Gastroesophageal sphincter (tissue), 3 donors: ENCODE measurements around the gene SMIM28.

Source experiments
- CTCF ChIP-seq, 4 experiments: fragments of 200-600 bp in 2 of 4; fragments of 450-650 bp in 2 of 4; sonication (generic) in 1 of 4; IDR thresholded peaks; one replicate each; pipeline ENCODE4 v1.5.1; 2017 to 2019; ENCODE audit warnings: antibody characterized with exemption in 4 of 4, mild to moderate bottlenecking in 2 of 4, moderate library complexity in 2 of 4
- POLR2A ChIP-seq, 2 donors: fragments of 450-650 bp; IDR thresholded peaks; one replicate each; pipeline ENCODE4 v1.6.1; 2017; ENCODE audit warnings: antibody characterized with exemption in 2 of 2, mild to moderate bottlenecking in 2 of 2, moderate library complexity in 1 of 2

- TF ChIP-seq CTCF (IDR thresholded peaks at IDR 0.05) (no peak), POLR2A (IDR thresholded peaks at IDR 0.05) (no peak)
Observed at GRCh38 chr6:138401960-138402837, 24.5 kb downstream of the SMIM28 start.
